OCI-LY1 (cell line): ENCODE data around the gene TUT7.

Experiments used
- H2AFZ ChIP-seq: fragments of 200-600 bp; sonication (generic), shearing (Covaris generic); 2 replicates; pipeline ENCODE4 v1.6.0; 2014; ENCODE audit warnings: antibody characterized with exemption, mild to moderate bottlenecking, low read length
- H3F3A ChIP-seq: fragments of 200-600 bp; sonication (generic), shearing (Covaris generic); 2 replicates; pipeline ENCODE4 v1.6.0; 2014; ENCODE audit warnings: mild to moderate bottlenecking, antibody characterized with exemption, low read length, moderate library complexity; ENCODE audit not compliant: insufficient read depth
- H3K27ac ChIP-seq: fragments of 200-600 bp; sonication (generic); 2 replicates; pipeline ENCODE4 v1.5.1; 2014; ENCODE audit warnings: low read length, mixed run types, mild to moderate bottlenecking, low read depth; ENCODE audit not compliant: poor library complexity, severe bottlenecking
- H3K27me3 ChIP-seq: fragments of 200-600 bp; sonication (generic); 2 replicates; pipeline ENCODE4 v1.6.0; 2014; ENCODE audit warnings: antibody characterized with exemption, mild to moderate bottlenecking, low read length, moderate library complexity; ENCODE audit not compliant: insufficient read depth
- H3K36me3 ChIP-seq: fragments of 200-600 bp; sonication (generic); 2 replicates; pipeline ENCODE4 v1.6.1; 2014; ENCODE audit warnings: mild to moderate bottlenecking, antibody characterized with exemption, low read length, moderate library complexity, mixed read lengths; ENCODE audit not compliant: insufficient read depth
- H3K4me1 ChIP-seq: fragments of 200-600 bp; sonication (generic); 2 replicates; pipeline ENCODE4 v1.5.1; 2014; ENCODE audit warnings: mild to moderate bottlenecking, low read length, moderate library complexity; ENCODE audit not compliant: insufficient read depth, severe bottlenecking
- H3K4me2 ChIP-seq: fragments of 200-600 bp; sonication (generic), shearing (Covaris generic); 2 replicates; pipeline ENCODE4 v1.6.1; 2014; ENCODE audit warnings: low read length
- H3K4me3 ChIP-seq: fragments of 200-600 bp; sonication (generic); 2 replicates; pipeline ENCODE4 v1.5.1; 2014; ENCODE audit warnings: low read length, low read depth, mild to moderate bottlenecking, mixed read lengths; ENCODE audit not compliant: poor library complexity, severe bottlenecking
- H3K79me2 ChIP-seq: fragments of 200-600 bp; shearing (Covaris generic); 2 replicates; pipeline ENCODE4 v1.6.1; 2016; ENCODE audit warnings: mixed run types, low read length, mixed read lengths; ENCODE audit not compliant: insufficient read depth
- H3K9ac ChIP-seq: fragments of 200-600 bp; sonication (generic), shearing (Covaris generic); 2 replicates; pipeline ENCODE4 v1.6.1; 2014; ENCODE audit warnings: mild to moderate bottlenecking, low read length, mixed read lengths
- H3K9me2 ChIP-seq: fragments of 200-600 bp; sonication (generic), shearing (Covaris generic); 2 replicates; pipeline ENCODE4 v1.6.1; 2014; ENCODE audit warnings: low read depth, mild to moderate bottlenecking, low read length, mixed read lengths
- H3K9me3 ChIP-seq: fragments of 200-600 bp; shearing (Covaris generic); 2 replicates; pipeline ENCODE4 v1.6.1; 2014; ENCODE audit warnings: low read length, mixed read lengths
- H4K20me1 ChIP-seq: fragments of 200-600 bp; sonication (generic), shearing (Covaris generic); 2 replicates; pipeline ENCODE4 v1.6.0; 2016; ENCODE audit warnings: mild to moderate bottlenecking, low read length; ENCODE audit not compliant: insufficient read depth
- CTCF ChIP-seq: fragments of 200-600 bp; sonication (generic), shearing (Covaris generic); IDR thresholded peaks from 2 replicates; pipeline ENCODE4 v1.5.1; 2017; ENCODE audit warnings: mild to moderate bottlenecking, antibody characterized with exemption, low read length, moderate library complexity, mixed read lengths
- EZH2 ChIP-seq: fragments of 200-600 bp; sonication (generic), shearing (Covaris generic); IDR thresholded peaks from 2 replicates; pipeline ENCODE4 v1.8.0; 2017; ENCODE audit warnings: borderline replicate concordance, mixed run types, mild to moderate bottlenecking, antibody characterized with exemption, low read length, moderate library complexity, mixed read lengths

Gene TUT7

DNA sequence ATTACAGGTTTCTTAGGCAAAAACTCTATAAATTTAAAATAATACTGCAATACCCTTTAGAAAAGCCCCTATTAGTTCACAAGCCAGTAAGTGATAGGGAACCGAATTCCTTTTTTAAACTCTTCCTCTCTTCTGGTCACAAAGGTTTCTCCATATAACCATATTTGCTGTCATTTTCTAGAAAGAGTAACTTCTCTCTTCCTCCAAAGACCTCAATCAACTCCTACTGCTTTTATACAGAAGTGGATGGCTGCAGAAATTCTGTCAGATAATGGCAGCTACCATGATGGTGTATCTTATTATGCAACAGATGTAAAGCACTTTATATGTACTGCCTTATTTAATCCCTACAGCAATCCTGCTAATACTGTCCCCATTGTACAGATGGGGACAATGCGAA is 6.2 kb downstream of the TUT7 start:
- Histone ChIP-seq H3K4me2 (peak overlapping the region; percentile 33; the same call in 1 of the 2 replicates), H3K4me3 (no peak overlapping the region), H3F3A (no peaks in the 10 kb centered on the region), H3K79me2 (peaks cover 61% of the 10 kb centered on the region), H2AFZ (no peak overlapping the region), H3K4me1 (peaks cover 57% of the 10 kb centered on the region), H3K36me3 (peaks cover 40% of the 10 kb centered on the region), H3K27me3 (no peaks in the 10 kb centered on the region), H3K9ac (no peak overlapping the region), H4K20me1 (no peaks in the 10 kb centered on the region), H3K9me2 (no peaks in the 10 kb centered on the region), H3K27ac (peak overlapping the region; percentile 32), H3K9me3 (no peaks in the 10 kb centered on the region)
- no peak for TF ChIP-seq CTCF
- no peak for TF ChIP-seq EZH2

DNA sequence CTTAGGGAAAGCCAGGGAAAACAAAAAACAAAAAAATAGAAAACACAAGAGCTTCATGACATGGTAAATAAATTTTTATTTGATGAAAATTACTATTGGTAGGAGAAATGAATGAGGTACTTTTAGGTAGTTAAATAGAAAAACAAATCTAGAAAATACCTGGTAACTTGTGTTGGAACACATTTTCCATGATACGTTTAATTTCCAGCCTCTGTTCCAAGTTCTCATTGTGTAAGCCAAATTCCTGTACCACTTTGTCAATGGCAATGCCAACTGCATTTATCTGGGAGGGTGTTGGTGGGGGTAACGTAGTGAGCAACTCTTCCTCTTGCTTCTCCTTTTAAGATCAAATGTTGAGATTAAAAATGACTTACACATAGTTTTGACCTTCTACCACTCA is 9.4 kb downstream of the TUT7 start:
- no peak overlapping the region for H2AFZ ChIP-seq

DNA sequence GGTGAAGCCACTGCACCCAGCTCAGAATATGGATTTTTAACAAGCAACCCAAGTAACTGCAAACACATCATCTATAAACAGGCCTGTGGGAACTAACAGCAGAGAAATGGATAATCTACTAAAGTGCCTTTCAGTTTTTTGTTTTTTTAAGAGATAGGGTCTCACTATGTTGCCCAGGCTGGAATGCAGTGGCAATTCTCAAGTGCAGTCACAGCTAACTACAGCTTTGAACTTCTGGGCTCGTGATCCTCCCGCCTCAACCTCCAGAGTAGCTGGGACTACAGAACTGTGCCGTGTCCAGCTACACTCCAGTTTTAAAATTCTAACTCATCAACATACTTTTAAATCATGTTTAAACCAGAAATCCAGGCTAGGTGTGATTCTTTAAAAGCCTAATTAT is 11.9 kb downstream of the TUT7 start:
- Histone ChIP-seq H3K4me1 (peaks cover 35% of the 10 kb centered on the region), H3K79me2 (peaks cover 6% of the 10 kb centered on the region), H3F3A (no peaks in the 10 kb centered on the region; the same call in 1 of the 2 replicates), H3K36me3 (peaks cover 76% of the 10 kb centered on the region), H3K9me2 (no peaks in the 10 kb centered on the region), H3K4me3 (no peak overlapping the region), H3K27me3 (no peaks in the 10 kb centered on the region), H3K27ac (no peak overlapping the region), H3K9me3 (no peaks in the 10 kb centered on the region), H4K20me1 (no peaks in the 10 kb centered on the region), H3K9ac (no peak overlapping the region), H2AFZ (no peak overlapping the region), H3K4me2 (no peak overlapping the region)
- TF ChIP-seq EZH2 = no peak
- no peak for TF ChIP-seq CTCF

More for the DNA sequence above, 9.4 kb downstream of the TUT7 start:
- Histone ChIP-seq H3K27me3 (no peaks in the 10 kb centered on the region), H3K4me1 (peaks cover 31% of the 10 kb centered on the region), H3K4me2 (no peak overlapping the region), H3K9me2 (no peaks in the 10 kb centered on the region), H4K20me1 (no peaks in the 10 kb centered on the region), H3K36me3 (peaks cover 66% of the 10 kb centered on the region), H3F3A (no peaks in the 10 kb centered on the region), H3K9me3 (no peaks in the 10 kb centered on the region), H3K27ac (no peak overlapping the region), H3K79me2 (peaks cover 30% of the 10 kb centered on the region), H3K9ac (no peak overlapping the region), H3K4me3 (no peak overlapping the region)
- no peak for TF ChIP-seq EZH2
- TF ChIP-seq CTCF = no peak
